Suppressor macrophage treated with lipopolysaccharide for 1 hour (primary cell): Measurements from ENCODE around the gene USP34.
"Not testable (repeated sequence)": the region's sequence is repeated elsewhere in the genome, so short reads cannot be mapped to it uniquely, and the experiment has no call there.

Experiments used
- DNase-seq, 3 donors: peaks; one replicate each; pipeline ENCODE4 v3.0.0-alpha.2; 2020 to 2022

Gene USP34

GRCh38 chr2:61470965-61471904 is at the start of gene USP34:
USP34 (minus strand) TSS chr2:61471087; CDS start chr2:61470692, 395 bp downstream.
- DNase-seq = peak; percentile 91 to 98 (median 96)

- no peak for DNase-seq
Observed at GRCh38 chr2:61520261-61520660, 49.4 kb upstream of the USP34 start.

- no peak for DNase-seq
Observed at GRCh38 chr2:61512768-61513398, 42.0 kb upstream of the USP34 start.

- no peak for DNase-seq
Observed at GRCh38 chr2:61510674-61511671, 40.1 kb upstream of the USP34 start.

GRCh38 chr2:61504949-61505348 is 34.1 kb upstream of the USP34 start:
- DNase-seq = no peak

- no peak for DNase-seq
Observed at GRCh38 chr2:61499060-61499459, 28.2 kb upstream of the USP34 start.

GRCh38 chr2:61493523-61493942 is 22.6 kb upstream of the USP34 start:
- no peak for DNase-seq

GRCh38 chr2:61492476-61492875 is 21.6 kb upstream of the USP34 start:
- no peak for DNase-seq

GRCh38 chr2:61485281-61485680 is 14.4 kb upstream of the USP34 start:
- DNase-seq = no peak

- DNase-seq = no peak
Observed at GRCh38 chr2:61478086-61478485, 7.2 kb upstream of the USP34 start.

GRCh38 chr2:61476929-61477589 is 6.2 kb upstream of the USP34 start:
- DNase-seq = not testable (repeated sequence)

- DNase-seq = peak in 1 of 3 donors; percentile 13
Observed at GRCh38 chr2:61471905-61472805, 1.3 kb upstream of the USP34 start.

- DNase-seq = peak; percentile 60 to 93 (median 83)
Observed at GRCh38 chr2:61470122-61470951, 550 bp downstream of the USP34 start.

GRCh38 chr2:61469424-61470121 is 1.3 kb downstream of the USP34 start:
- peak in 1 of 3 donors; percentile 8 for DNase-seq

GRCh38 chr2:61468231-61468630 is 2.7 kb downstream of the USP34 start:
- DNase-seq = not testable (repeated sequence)

- no peak for DNase-seq
Observed at GRCh38 chr2:61465045-61465444, 5.8 kb downstream of the USP34 start.

GRCh38 chr2:61463769-61464475 is 7.0 kb downstream of the USP34 start:
- peak in 1 of 3 donors; percentile 24 for DNase-seq

GRCh38 chr2:61461404-61461803 is 9.5 kb downstream of the USP34 start:
- no peak for DNase-seq

- DNase-seq = peak; percentile 59 to 80 (median 70)
Observed at GRCh38 chr2:61460163-61460562, 10.7 kb downstream of the USP34 start.
